Measurements from ENCODE around the gene CTNND2.
A peak's percentile ranks its signal among the peaks of the same experiment; 100 is the strongest.
"Not testable (repeated sequence)": the region's sequence is repeated elsewhere in the genome, so short reads cannot be mapped to it uniquely, and the experiment has no call there.

The CTNND2 gene

GRCh38 chr5:11027660-11028059 lies 876.6 kb downstream of the CTNND2 start:
- no peak for DNase-seq (ENCODE audit: low spot score)

- DNase-seq (ENCODE audit: low spot score), result no peak
These were observed 877.7 kb downstream of the CTNND2 start for GRCh38 chr5:11026543-11026942.

GRCh38 chr5:11023945-11024344 lies 880.3 kb downstream of the CTNND2 start:
- no peak for DNase-seq (ENCODE audit: low spot score)

GRCh38 chr5:11013793-11014192 lies 890.5 kb downstream of the CTNND2 start:
- DNase-seq (ENCODE audit: low spot score), result no peak

- no peak for DNase-seq (ENCODE audit: low spot score)
These were observed 892.0 kb downstream of the CTNND2 start for GRCh38 chr5:11012295-11012694.

- no peak for DNase-seq (ENCODE audit: low spot score)
These were observed 893.6 kb downstream of the CTNND2 start for GRCh38 chr5:11010429-11011210.

GRCh38 chr5:11009576-11009975 lies 894.7 kb downstream of the CTNND2 start:
- DNase-seq (ENCODE audit: low spot score), result no peak

GRCh38 chr5:11007269-11007870 lies 896.9 kb downstream of the CTNND2 start:
- DNase-seq (ENCODE audit: low spot score), result no peak

GRCh38 chr5:11004523-11004922 lies 899.7 kb downstream of the CTNND2 start:
- DNase-seq (ENCODE audit: low spot score), result not testable (repeated sequence)

GRCh38 chr5:11000515-11001353 lies 903.5 kb downstream of the CTNND2 start:
- DNase-seq (ENCODE audit: low spot score), result no peak

GRCh38 chr5:10999714-11000113 lies 904.5 kb downstream of the CTNND2 start:
- no peak for DNase-seq (ENCODE audit: low spot score)

- no peak for DNase-seq (ENCODE audit: low spot score)
These were observed 908.4 kb downstream of the CTNND2 start for GRCh38 chr5:10995891-10996290.

GRCh38 chr5:10994091-10994986 lies 909.9 kb downstream of the CTNND2 start:
- DNase-seq (ENCODE audit: low spot score), result no peak

GRCh38 chr5:10990634-10991033 lies 913.6 kb downstream of the CTNND2 start:
- no peak for DNase-seq (ENCODE audit: low spot score)

- DNase-seq (ENCODE audit: low spot score), result no peak
These were observed 914.5 kb downstream of the CTNND2 start for GRCh38 chr5:10989577-10990263.

GRCh38 chr5:10988622-10989021 lies 915.6 kb downstream of the CTNND2 start:
- DNase-seq (ENCODE audit: low spot score), result no peak

- peak; percentile 13 for DNase-seq (ENCODE audit: low spot score)
These were observed 916.2 kb downstream of the CTNND2 start for GRCh38 chr5:10987925-10988504.

GRCh38 chr5:10987276-10987924 lies 916.8 kb downstream of the CTNND2 start:
- DNase-seq (ENCODE audit: low spot score), result peak; percentile 10

- DNase-seq (ENCODE audit: low spot score), result no peak
These were observed 918.5 kb downstream of the CTNND2 start for GRCh38 chr5:10985721-10986110.

GRCh38 chr5:10985091-10985720 lies 919.0 kb downstream of the CTNND2 start:
- DNase-seq (ENCODE audit: low spot score), result no peak

All from hepatic stellate cell (primary cell).